Astrocyte of the hippocampus (primary cell): Measurements from ENCODE around the gene DNAJC11.
"Not testable (repeated sequence)": the region's sequence is repeated elsewhere in the genome, so short reads cannot be mapped to it uniquely, and the experiment has no call there.

Experiments used
- DNase-seq: peaks from one replicate; pipeline ENCODE4 v3.0.0; 2011; ENCODE audit warnings: low read depth, low spot score

DNAJC11 gene

GRCh38 chr1:6701437-6702153 is at the start of gene DNAJC11:
DNAJC11 (minus strand) TSS chr1:6701816; CDS start chr1:6701800, 16 bp downstream.
- peak; percentile 96 for DNase-seq

- DNase-seq: no peak
Measured at GRCh38 chr1:6750490-6750889, 48.9 kb upstream of the DNAJC11 start.

GRCh38 chr1:6747674-6748073 is 46.1 kb upstream of the DNAJC11 start:
- DNase-seq: no peak

- DNase-seq: no peak
Measured at GRCh38 chr1:6745073-6745472, 43.5 kb upstream of the DNAJC11 start.

GRCh38 chr1:6743189-6744101 is 41.8 kb upstream of the DNAJC11 start:
- DNase-seq: peak; percentile 84

- not testable (repeated sequence) for DNase-seq
Measured at GRCh38 chr1:6742676-6743188, 41.1 kb upstream of the DNAJC11 start.

- DNase-seq: no peak
Measured at GRCh38 chr1:6738987-6739676, 37.5 kb upstream of the DNAJC11 start.

- no peak for DNase-seq
Measured at GRCh38 chr1:6732942-6733341, 31.3 kb upstream of the DNAJC11 start.

- no peak for DNase-seq
Measured at GRCh38 chr1:6731905-6732304, 30.3 kb upstream of the DNAJC11 start.

GRCh38 chr1:6730880-6731279 is 29.3 kb upstream of the DNAJC11 start:
- no peak for DNase-seq

- DNase-seq: no peak
Measured at GRCh38 chr1:6730473-6730872, 28.9 kb upstream of the DNAJC11 start.

- DNase-seq: peak; percentile 69
Measured at GRCh38 chr1:6727535-6727934, 25.9 kb upstream of the DNAJC11 start.

GRCh38 chr1:6726253-6726652 is 24.6 kb upstream of the DNAJC11 start:
- no peak for DNase-seq

GRCh38 chr1:6724517-6725141 is 23.0 kb upstream of the DNAJC11 start:
- DNase-seq: peak; percentile 89

- no peak for DNase-seq
Measured at GRCh38 chr1:6723621-6724428, 22.2 kb upstream of the DNAJC11 start.

GRCh38 chr1:6711174-6711573 is 9.6 kb upstream of the DNAJC11 start:
- no peak for DNase-seq

GRCh38 chr1:6704746-6705145 is 3.1 kb upstream of the DNAJC11 start:
- no peak for DNase-seq

- no peak for DNase-seq
Measured at GRCh38 chr1:6703016-6703415, 1.4 kb upstream of the DNAJC11 start.

GRCh38 chr1:6700853-6701436 is 671 bp downstream of the DNAJC11 start:
- DNase-seq: peak; percentile 12

- not testable (repeated sequence) for DNase-seq
Measured at GRCh38 chr1:6699915-6700314, 1.7 kb downstream of the DNAJC11 start.
